GM18517 (cell line): ENCODE data around the gene EXOC3.

ENCODE experiments used
- ATAC-seq: cut with Tn5 transposase; IDR thresholded peaks from one replicate; pipeline ENCODE4 v1.9.1; 2021; ENCODE audit warnings: mild to moderate bottlenecking, moderate library complexity; ENCODE audit not compliant: unreplicated experiment

EXOC3 gene

GRCh38 chr5:454936-455335 is 12.0 kb downstream of the EXOC3 start:
- ATAC-seq = no peak

DNA sequence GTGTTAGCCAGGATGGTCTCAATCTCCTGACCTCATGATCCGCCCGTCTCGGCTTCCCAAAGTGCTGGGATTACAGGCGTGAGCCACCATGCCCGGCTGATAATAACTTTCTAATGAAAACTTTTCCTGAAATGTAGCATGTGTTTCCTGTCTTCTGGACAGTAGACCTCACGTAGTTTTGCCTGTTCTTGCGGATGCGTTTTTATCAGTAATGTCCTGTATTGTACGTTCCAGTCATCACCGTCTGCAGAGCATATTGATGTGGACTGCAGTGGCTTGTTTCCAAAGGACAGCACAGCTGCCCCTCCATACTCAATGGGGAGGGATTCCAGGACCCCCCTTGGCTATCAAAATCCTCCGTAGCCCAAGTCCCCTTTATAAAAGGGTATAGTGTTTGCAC is 12.8 kb downstream of the EXOC3 start:
- no peak for ATAC-seq

GRCh38 chr5:456351-457194 is 13.6 kb downstream of the EXOC3 start:
- no peak for ATAC-seq

GRCh38 chr5:457195-457961 is 14.4 kb downstream of the EXOC3 start:
- no peak for ATAC-seq

DNA sequence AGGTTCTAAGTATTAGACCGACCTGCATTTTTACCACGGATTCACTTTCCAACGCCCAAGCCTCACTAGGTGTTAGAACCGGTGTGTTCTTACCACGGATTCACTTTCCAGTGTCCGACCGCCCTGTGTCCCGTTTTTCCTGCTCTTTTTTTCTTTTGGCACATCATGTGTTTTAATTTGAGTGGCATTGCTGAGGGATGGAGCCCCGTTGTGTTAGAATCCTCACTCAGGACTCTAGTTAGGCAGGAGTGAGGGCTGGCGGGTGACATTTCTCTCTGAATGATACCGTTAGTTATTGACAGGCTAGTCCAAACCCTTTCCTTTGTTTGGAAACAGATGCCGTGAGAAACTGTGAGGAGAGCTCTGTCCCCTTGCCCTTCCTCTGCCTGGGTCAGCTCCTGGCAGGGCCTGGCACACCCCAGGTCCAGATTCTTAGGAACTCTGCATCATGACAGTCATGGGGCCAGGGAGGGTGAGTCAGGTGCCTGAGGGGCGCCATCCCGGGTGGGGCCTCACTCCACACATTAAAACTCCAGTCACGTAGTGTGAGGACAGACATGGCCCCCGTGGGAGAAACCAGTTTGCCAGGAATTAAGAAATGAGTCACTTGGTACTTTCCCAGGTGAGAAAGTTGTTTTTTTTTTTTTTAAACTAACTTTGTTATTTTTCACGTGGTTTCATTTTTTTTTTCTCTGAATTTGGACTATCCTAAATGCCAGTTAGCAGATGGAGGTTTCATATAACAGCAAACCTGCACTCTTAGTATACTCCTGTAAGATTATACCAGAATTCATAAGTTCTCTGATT is 15.8 kb downstream of the EXOC3 start:
- no peak for ATAC-seq

DNA sequence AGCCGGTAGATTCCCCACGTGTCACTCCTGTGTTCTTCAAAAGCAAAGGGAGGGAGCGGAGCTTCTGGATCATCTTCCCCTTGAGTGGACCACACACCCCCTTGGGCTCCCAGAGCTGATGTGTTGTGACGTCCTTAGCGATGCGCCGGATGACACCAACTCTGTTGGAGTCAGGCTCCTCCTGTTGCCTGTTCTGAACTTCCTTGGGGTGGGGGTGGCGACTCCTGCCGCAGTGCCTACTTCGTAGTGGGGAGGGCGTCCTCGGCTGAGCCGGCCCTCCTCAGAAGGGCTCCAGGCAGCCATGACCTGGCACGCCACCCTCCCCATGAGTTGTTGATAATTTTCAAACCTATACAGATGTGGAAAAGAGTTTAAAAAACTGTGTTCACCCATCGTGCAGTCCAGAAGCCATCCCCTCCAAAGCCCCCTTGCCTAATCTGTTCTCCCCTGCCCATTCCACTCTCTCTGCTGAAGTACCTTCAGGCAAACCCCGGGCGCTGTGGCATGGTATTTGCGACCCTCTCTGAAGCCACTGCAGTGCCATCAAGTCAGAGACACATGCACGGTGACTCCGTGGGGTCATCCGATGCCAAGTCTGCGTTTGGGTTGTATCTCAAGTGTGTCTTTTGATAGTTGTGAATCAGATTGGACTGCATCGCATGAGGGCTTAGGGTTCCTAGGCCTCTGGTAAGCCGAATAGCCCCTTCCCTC is 16.7 kb downstream of the EXOC3 start:
- no peak for ATAC-seq

DNA sequence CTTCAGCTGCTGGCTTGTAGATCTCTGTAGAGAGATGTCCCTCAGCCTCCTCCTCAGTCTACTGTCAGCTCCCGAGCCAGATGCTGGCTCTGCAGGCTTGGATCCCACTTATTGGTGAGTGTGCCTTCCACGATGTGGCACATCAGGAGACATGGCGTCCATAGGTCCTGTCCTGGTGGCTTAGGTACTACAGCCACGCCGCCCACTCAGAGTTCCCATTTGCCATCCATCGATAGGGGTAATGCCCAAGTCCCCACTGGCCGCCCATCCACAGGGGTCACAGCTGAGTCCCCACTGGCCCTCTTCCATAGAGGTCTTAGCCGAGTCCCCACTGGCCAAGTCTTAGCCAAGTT is 17.3 kb downstream of the EXOC3 start:
- no peak for ATAC-seq

GRCh38 chr5:462051-462481 is 19.1 kb downstream of the EXOC3 start:
- ATAC-seq = no peak

DNA sequence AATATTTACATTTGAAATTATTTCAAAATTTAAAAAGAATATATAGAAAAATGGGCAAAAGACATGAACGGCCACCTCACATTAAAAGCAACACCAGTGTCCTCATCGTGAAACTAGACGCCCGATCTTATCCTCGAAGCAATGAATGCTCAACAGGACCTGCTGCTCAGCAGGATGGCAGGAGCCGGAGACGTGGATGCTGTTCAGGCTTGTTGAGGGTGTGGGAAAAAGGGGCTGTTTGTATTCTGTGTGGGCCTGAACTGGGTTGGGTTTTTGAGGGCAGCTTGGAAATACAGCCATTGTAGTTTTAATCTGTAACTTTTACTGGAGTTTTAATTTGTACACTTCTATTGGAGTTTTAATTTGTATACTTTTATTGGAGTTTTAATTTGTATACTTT is 20.3 kb downstream of the EXOC3 start:
- ATAC-seq = no peak

DNA sequence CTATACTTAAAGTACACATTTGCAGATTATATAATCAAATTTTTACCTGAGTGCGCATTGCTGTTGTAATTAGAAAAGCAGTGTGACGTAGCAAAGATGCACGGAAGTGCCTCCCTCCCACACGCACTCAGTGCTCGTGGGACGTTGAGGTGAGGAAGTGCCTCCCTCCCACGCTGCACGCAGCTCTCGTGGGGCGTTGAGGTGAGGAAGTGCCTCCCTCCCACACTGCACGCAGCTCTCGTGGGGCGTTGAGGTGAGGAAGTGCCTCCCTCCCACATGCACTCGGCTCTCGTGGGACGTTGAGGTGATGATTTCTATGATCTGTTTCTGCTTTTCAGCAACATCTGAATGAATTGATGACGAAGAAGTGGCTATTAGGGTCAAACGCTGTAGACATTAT is 21.0 kb downstream of the EXOC3 start:
- ATAC-seq = no peak

DNA sequence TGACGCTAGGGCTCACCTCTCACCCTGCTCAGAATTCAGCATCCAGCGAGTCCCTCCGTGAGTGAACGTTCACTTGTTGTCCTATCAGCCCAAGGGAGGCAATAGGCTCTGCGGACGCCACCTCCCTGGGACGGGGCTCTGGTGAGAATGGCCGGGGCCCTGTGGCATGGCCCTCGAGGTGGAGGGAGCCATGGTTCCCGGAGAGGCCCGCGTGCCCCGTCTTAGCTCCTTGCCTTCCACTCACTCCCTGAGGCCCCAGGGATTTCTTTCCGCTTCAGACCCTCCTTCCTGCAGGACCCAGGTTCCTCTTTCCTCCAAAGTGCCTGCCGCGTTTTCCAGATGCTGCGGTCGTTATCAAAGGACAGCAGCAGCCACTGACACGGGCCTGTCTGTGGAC is 21.5 kb downstream of the EXOC3 start:
- no peak for ATAC-seq

DNA sequence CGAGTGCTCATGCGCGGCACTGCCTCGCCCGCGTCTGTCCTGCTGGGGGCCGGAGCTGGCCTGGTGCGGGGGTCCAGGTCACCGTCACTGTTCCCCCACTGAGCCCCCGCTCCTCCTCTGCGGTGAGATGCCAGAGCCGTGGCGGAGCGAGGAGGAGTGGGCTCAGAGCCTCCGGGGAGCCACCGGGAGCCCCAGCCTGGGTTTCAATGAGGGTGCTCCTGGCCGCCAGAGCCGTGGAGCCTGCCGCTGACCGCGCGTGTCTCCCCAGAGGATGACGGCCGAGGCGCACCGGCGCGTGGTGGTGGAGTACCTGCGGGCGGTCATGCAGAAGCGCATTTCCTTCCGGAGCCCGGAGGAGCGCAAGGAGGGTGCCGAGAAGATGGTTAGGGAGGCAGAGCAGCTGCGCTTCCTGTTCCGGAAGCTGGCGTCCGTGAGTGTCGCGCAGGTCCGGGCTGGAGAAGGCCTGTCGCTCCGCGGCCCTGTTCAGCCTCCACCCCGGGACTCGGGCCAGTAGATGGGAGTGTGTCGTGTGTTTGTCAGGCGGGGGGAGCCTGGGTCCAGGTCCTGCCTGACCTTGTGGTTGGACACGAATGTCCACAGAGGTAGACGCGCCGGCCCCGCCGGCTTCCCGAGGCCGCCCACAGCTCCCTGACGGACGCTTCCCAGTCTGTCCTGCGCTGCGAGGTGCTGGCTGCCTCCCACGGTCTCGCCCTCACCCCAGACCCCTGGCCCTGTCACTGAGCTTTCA is 22.0 kb downstream of the EXOC3 start:
- no peak for ATAC-seq

DNA sequence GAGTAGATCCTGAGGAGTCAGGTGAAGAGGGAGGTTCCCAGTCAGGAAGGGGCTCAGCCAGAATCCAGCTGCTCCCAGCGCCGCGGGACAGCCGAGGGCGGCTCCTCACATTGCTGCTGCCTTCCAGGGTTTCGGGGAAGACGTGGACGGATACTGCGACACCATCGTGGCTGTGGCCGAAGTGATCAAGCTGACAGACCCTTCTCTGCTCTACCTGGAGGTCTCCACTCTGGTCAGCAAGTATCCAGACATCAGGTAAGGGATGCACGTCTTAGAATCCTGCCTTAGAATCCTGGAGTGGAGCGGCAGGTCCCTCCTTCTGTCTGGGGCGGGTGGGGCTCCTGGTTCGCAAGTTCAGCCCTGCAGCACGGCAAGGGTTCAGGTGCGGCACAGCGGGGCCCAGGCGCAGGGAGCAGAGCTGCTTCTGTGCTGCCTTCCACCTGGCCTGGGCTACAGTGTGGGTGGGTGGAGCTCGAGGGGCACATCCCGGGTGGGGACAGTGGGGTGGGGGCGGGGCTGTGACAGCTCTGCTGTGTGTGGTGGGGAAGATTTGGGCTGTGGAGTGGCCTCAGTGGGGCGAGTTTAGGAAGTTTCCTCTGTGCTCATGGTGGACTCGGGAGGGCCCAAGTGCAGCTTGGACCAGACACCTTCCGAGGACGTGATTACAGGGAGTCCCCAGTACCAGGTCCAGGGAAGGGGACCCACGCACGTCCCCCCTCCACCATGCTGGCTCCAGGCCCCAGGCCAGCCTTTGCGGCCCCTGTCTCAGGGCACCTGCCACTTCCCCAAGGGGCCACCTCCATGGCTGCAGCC is 22.8 kb downstream of the EXOC3 start:
- ATAC-seq = no peak

DNA sequence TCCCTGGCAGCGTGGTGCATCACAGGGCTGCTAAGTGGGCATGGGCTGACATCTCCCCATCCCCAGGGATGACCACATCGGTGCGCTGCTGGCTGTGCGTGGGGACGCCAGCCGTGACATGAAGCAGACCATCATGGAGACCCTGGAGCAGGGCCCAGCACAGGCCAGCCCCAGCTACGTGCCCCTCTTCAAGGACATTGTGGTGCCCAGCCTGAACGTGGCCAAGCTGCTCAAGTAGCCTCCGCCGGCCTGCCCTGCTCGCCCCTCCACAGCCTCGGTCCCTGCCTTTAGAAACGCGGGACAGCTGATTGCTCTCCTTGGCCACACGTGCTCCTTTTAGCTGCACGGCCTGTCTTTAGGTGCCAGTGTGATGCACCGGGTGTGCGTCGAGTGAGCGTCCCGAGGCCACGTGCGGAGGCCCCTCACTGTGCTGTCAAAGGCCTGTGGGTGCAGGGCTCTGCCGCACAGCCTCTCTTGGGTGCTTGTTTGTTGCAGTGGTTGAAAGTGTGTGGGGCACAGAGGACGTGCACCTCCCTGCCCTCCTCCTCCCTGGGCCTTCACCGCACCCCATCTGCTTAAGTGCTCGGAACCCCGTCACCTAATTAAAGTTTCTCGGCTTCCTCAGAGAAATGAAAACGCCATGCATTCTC is 23.8 kb downstream of the EXOC3 start:
- no peak for ATAC-seq

DNA sequence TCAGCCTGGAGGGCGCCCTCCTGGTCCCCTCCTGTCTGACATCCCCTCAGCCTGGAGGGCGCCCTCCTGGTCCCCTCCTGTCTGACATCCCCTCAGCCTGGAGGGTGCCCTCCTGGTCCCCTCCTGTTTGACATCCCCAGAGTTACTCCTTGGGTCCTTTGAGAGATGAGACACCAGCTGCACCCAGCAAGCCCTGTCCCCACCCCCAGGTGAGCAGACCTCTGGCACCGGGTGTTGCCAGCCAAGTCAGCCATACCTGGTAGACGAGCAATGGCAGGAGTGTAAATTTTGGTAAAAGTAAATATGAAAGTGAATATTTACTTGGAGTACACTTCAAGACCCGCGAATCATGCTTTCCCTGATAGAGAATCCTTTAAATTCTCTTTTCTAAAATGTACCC is 25.4 kb downstream of the EXOC3 start:
- ATAC-seq = no peak

DNA sequence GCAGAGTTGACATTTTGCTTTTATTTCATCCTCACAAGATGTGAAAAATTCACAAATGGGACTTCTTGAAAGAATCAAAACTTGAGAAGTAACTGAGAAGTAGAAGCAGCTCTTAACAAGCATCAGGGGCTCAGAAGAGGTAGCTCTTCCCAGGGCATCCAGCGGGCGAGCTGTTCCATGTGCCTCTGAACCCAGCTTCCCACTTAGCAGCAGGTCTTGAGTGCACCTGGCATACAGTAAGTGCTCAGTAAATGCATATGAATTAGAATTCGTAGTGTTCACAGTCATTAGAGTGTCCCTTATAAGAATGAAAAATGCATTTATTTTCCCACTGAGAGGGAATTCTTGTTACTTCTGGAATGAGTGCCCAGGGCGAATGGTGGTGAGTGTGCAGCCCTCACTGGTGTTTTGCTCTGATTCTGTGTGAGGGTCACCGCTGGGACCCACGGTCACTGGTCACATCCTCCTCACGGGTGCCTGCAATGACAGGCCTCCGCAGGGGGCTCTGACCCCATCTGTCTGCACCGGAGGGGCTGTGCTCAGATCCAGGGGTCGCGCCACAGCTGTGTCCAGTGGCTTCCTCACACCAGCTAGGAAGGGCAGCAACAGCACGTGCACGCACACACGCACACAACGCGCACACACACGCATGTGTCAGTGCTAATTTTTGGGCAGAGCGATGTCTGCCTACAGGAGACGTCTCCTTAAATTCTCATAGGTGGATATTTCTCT is 26.9 kb downstream of the EXOC3 start:
- no peak for ATAC-seq

GRCh38 chr5:470961-471749 is 28.2 kb downstream of the EXOC3 start:
- ATAC-seq = no peak

- ATAC-seq = no peak
These were observed 28.7 kb downstream of the EXOC3 start for GRCh38 chr5:471750-472058.
